Heart left ventricle (tissue), 16 donors: ENCODE measurements around the gene PRR19. TPM values are rescaled to one million over a fixed set of nuclear protein-coding genes. Genes with fewer than 3 reads are reported as not detected.

ENCODE experiments used
- ATAC-seq, 4 donors: fragments of 200-7000 bp; cut with Tn5 transposase; one replicate each; pipeline ENCODE4 v1.9.1; 2020 to 2022; ENCODE audit warnings: moderate library complexity in 4 of 4, mild to moderate bottlenecking in 3 of 4, moderate number of reproducible peaks in 1 of 4
- DNase-seq, 5 donors: peaks; one replicate each; pipeline ENCODE4 v3.0.0-alpha.2; 2020
- H3K27ac ChIP-seq, 12 donors: fragments of 200-600 bp; sonication (generic) in 4 of 12; one replicate each; pipeline versions ENCODE4 v1.5.0 to v1.8.0; 2016 to 2022; ENCODE audit warnings: mild to moderate bottlenecking in 2 of 12
- H3K27me3 ChIP-seq, 9 donors: fragments of 200-600 bp; sonication (generic) in 2 of 9; one replicate each; pipeline versions ENCODE4 v1.5.1 to v1.8.0; 2016 to 2022; ENCODE audit warnings: mild to moderate bottlenecking in 3 of 9
- H3K36me3 ChIP-seq, 9 donors: fragments of 200-600 bp; sonication (generic) in 2 of 9; one replicate each; pipeline versions ENCODE4 v1.5.0 to v1.8.0; 2018 to 2022; ENCODE audit warnings: mild to moderate bottlenecking in 2 of 9
- H3K4me1 ChIP-seq, 12 donors: fragments of 200-600 bp; sonication (generic) in 4 of 12; one replicate each; pipeline versions ENCODE4 v1.5.0 to v1.8.0; 2016 to 2022; ENCODE audit warnings: mild to moderate bottlenecking in 3 of 12
- H3K4me3 ChIP-seq, 12 donors: fragments of 200-600 bp; sonication (generic) in 4 of 12; one replicate each; pipeline versions ENCODE4 v1.5.0 to v1.8.0; 2017 to 2022; ENCODE audit warnings: mild to moderate bottlenecking in 9 of 12, moderate library complexity in 4 of 12
- H3K9me3 ChIP-seq, 12 donors: fragments of 200-600 bp; sonication (generic) in 4 of 12; one replicate each; pipeline versions ENCODE4 v1.5.0 to v1.8.0; 2016 to 2022; ENCODE audit warnings: mild to moderate bottlenecking in 1 of 12
- CTCF ChIP-seq, 12 donors: fragments of 200-600 bp; sonication (generic) in 4 of 12; IDR thresholded peaks; one replicate each; pipeline versions ENCODE4 v1.5.0 to v1.8.0; 2018 to 2022; ENCODE audit warnings: antibody characterized with exemption in 12 of 12, mild to moderate bottlenecking in 5 of 12
- POLR2A ChIP-seq, 2 donors: fragments of 450-650 bp; IDR thresholded peaks; one replicate each; pipeline ENCODE4 v1.6.1; 2017; ENCODE audit warnings: antibody characterized with exemption in 2 of 2, mild to moderate bottlenecking in 2 of 2, moderate library complexity in 2 of 2
- WGBS, 4 donors: extraction: QIAGEN DNeasy Blood & Tissue Kit in 2 of 4; methylation state at CpG; one replicate each; pipeline versions ENCODE4 v1.1.5 to v1.1.7; 2013 to 2018; 5-methylcytosine and 5-hydroxymethylcytosine counted together
- intact Hi-C, 10 donors: fragments of 100-400 bp; cut with DNase I; formaldehyde crosslinking; loops; one replicate each; pipeline versions ENCODE4 v1.11.1 to v1.14.2; 2022
- polyA plus RNA-seq, 2 donors: library from polyadenylated mRNA; stranded (reverse); fragments of 200-250 nt; gene quantifications; one replicate each; pipeline ENCODE4 v1.2.3, GENCODE V29; 2013
- total RNA-seq, 9 donors: library from RNA; depleted of rRNA in 2 of 9; stranded (reverse); fragments of >200 nt in 2 of 9; fragmentation: NEBNext Ultra II Directional in 3 of 9; extraction: Animal tissue kit (Norgen Biotek cat#: 25700) in 3 of 9; gene quantifications; one replicate each; pipeline versions ENCODE4 v1.1.0 to v1.2.4, GENCODE V29; 2016 to 2023
- donor health status: ischemic (EF 13 %, LVEDD 7.1; RV severe dilation, severe dysfunction).
- donor health status: healthy with polysubstance abuse.
- donor health status: DM: no; HTN: yes; CAD: no.
- donor health status: DM: no; HTN: no; CAD: no.
- donor health status: ischemic (EF 25% LVEDD 6.9; RV normal size, moderate dysfunction).
- donor health status: ischemic (EF 25% LVEDD 5.7; RV mildly dilated, moderate dysfunction).
- donor health status: healthy.
- donor health status: DM: yes; HTN: yes; CAD: no.
- donor health status: ischemic (EF 35%, LVEDD 5.7; RV mildly dilated, moderate dysfunction).
- donor health status: nonischemic (EF 11% LVEDD 7.7; RV severe dilation, severe dysfunction).
- donor health status: DM: yes; HTN: yes; CAD: no.
- donor health status: PGD.
- donor health status: ischemic (EF 29% LVEDD 5.4; RV normal size, mild dysfunction).
- donor health status: nonischemic (EF 23%, LVEDD 6.1; RV moderate dilation, normal function).

PRR19 gene
- total and polyA plus RNA-seq, 11 donors = 0.16 to 0.53 (median 0.28) TPM; not detected in 7

GRCh38 chr19:42271045-42271419 lies 30.9 kb upstream of the PRR19 start:
- peaks cover 0 to 42% (median 29%) of the 10 kb centered on the region in 9 donors for H3K36me3 ChIP-seq

GRCh38 chr19:42271861-42272534 lies 29.9 kb upstream of the PRR19 start:
- Histone ChIP-seq H3K9me3 (no peaks in the 10 kb centered on the region), H3K4me3 (no peak overlapping the region)
- intact Hi-C loops = no loop called here

More at GRCh38 chr19:42271045-42271419, 30.9 kb upstream of the PRR19 start:
- WGBS, 4 donors = 39 to 55% (median 43%) methylated on average over 3 of the region's 3 CpGs
- H3K27me3 ChIP-seq = no peaks in the 10 kb centered on the region
- ATAC-seq = no peak
- TF ChIP-seq CTCF (IDR thresholded peaks at IDR 0.05) (no peak), POLR2A (IDR thresholded peaks at IDR 0.05) (no peak)
- H3K4me1 ChIP-seq = peaks cover 8 to 57% (median 44%) of the 10 kb centered on the region in 12 donors
- H3K9me3 ChIP-seq = no peaks in the 10 kb centered on the region
- intact Hi-C loops = no loop called here
- peak in 2 of 5 donors; percentile 18 to 36 for DNase-seq
- H3K27ac ChIP-seq = peak overlapping the region; percentile 74 to 98 (median 90)
- H3K4me3 ChIP-seq = peak overlapping the region in 10 of 12 donors; percentile 54 to 79 (median 69)

GRCh38 chr19:42272535-42272897 lies 29.4 kb upstream of the PRR19 start:
- peak in 1 of 5 donors; percentile 28 for DNase-seq
- TF ChIP-seq CTCF (IDR thresholded peaks at IDR 0.05) = no peak
- no peak for TF ChIP-seq POLR2A (IDR thresholded peaks at IDR 0.05)

More at GRCh38 chr19:42271861-42272534, 29.9 kb upstream of the PRR19 start:
- ATAC-seq = no peak
- DNase-seq = peak in 2 of 5 donors; percentile 18 to 32
- 86 to 90% (median 89%) methylated on average over 21 to 35 of the region's 35 CpGs for WGBS, 4 donors
- H3K36me3 ChIP-seq = peaks cover 0 to 45% (median 29%) of the 10 kb centered on the region in 9 donors
- no peaks in the 10 kb centered on the region for H3K27me3 ChIP-seq
- peak overlapping the region in 3 of 12 donors; percentile 90 to 95 (median 94) for H3K27ac ChIP-seq
- TF ChIP-seq CTCF (IDR thresholded peaks at IDR 0.05) = no peak
- no peak for TF ChIP-seq POLR2A (IDR thresholded peaks at IDR 0.05)
- peaks cover 8 to 66% (median 52%) of the 10 kb centered on the region in 12 donors for H3K4me1 ChIP-seq

GRCh38 chr19:42272989-42273406 lies 28.9 kb upstream of the PRR19 start:
- Histone ChIP-seq H3K27ac (no peak overlapping the region), H3K4me1 (peaks cover 11 to 72% (median 56%) of the 10 kb centered on the region in 12 donors), H3K36me3 (peaks cover 0 to 45% (median 29%) of the 10 kb centered on the region in 9 donors), H3K9me3 (no peaks in the 10 kb centered on the region), H3K4me3 (no peak overlapping the region), H3K27me3 (no peaks in the 10 kb centered on the region)
- DNase-seq = peak in 1 of 5 donors; percentile 28
- TF ChIP-seq CTCF (IDR thresholded peaks at IDR 0.05) (no peak), POLR2A (IDR thresholded peaks at IDR 0.05) (no peak)
- WGBS, 4 donors = 95 to 97% (median 96%) methylated on average over 17 to 23 of the region's 23 CpGs
- intact Hi-C loops = no loop called here
- no peak for ATAC-seq

More at GRCh38 chr19:42272535-42272897, 29.4 kb upstream of the PRR19 start:
- Histone ChIP-seq H3K27ac (no peak overlapping the region), H3K9me3 (no peaks in the 10 kb centered on the region), H3K4me3 (no peak overlapping the region), H3K27me3 (no peaks in the 10 kb centered on the region), H3K36me3 (peaks cover 0 to 45% (median 29%) of the 10 kb centered on the region in 9 donors), H3K4me1 (peaks cover 8 to 71% (median 56%) of the 10 kb centered on the region in 12 donors)
- intact Hi-C loops = no loop called here
- no peak for ATAC-seq
- WGBS, 4 donors = 88 to 91% (median 90%) methylated on average over 6 to 9 of the region's 9 CpGs
